HG02884 (cell line): ENCODE data around the gene IQGAP1.
"Not testable (repeated sequence)": the region's sequence is repeated elsewhere in the genome, so short reads cannot be mapped to it uniquely, and the experiment has no call there.

Experiments
- ATAC-seq: cut with Tn5 transposase; IDR thresholded peaks from one replicate; pipeline ENCODE4 v1.9.1; 2021; ENCODE audit warnings: mild to moderate bottlenecking, moderate library complexity; ENCODE audit not compliant: unreplicated experiment

Gene IQGAP1

GRCh38 chr15:90519688-90520087 lies 131.6 kb downstream of the IQGAP1 start:
- ATAC-seq, result no peak

DNA sequence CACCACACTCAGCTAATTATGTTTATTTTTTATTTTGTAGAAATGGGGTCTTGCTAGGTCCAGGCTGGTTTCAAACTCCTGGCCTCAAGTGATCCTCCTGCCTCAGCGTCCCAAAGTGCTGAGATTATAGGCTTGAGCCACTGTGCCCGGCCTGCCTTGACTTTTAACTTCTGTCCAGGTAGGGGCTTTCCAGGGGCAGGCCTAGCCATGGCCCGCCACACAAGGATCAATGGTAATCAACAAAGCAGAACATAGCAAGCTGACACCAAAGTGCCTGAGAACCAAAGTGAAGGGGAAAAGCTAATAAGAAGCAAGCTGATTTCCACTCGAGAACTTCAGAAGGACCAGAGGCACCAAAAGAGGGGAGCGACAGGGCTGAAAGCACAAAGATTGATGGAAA lies 132.3 kb downstream of the IQGAP1 start:
- ATAC-seq, result no peak

DNA sequence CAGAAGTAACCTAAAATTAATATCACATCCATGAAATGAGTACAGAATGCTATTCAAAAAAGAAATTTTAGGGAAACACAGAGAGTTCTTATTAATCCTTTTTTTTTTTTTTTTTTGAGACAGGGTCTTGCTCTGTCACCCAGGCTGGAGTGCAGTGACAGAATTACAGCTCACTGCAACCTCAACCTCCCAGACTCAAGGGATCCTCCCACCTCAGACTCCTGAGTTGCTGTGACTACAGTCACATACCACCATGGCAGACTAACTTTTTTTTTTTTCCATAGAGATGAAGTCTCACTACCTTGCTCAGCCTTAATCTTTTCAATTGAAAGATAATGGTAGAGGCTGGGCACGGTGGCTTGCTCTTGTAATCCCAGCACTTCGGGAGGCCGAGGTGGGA lies 135.3 kb downstream of the IQGAP1 start:
- no peak for ATAC-seq

- not testable (repeated sequence) for ATAC-seq
Measured at GRCh38 chr15:90524018-90524803, 136.2 kb downstream of the IQGAP1 start.

DNA sequence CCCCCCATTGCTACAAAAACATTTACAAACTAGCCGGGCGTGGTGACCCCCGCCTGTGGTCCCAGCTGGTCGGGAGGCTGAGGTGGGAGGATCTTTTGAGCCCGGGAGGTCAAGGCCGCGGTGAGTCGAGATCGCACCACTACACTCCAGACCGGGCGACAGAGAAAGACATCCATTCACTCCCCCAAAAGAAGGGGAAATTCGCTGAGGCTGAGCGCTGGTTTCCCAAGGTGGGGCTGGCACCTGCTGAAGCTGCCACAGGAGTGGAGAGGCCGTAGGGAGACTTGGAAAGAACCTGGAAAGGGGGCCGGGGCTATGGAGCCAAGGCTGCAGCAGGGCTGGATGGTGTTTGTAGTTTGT lies 140.9 kb downstream of the IQGAP1 start:
- ATAC-seq, result no peak

DNA sequence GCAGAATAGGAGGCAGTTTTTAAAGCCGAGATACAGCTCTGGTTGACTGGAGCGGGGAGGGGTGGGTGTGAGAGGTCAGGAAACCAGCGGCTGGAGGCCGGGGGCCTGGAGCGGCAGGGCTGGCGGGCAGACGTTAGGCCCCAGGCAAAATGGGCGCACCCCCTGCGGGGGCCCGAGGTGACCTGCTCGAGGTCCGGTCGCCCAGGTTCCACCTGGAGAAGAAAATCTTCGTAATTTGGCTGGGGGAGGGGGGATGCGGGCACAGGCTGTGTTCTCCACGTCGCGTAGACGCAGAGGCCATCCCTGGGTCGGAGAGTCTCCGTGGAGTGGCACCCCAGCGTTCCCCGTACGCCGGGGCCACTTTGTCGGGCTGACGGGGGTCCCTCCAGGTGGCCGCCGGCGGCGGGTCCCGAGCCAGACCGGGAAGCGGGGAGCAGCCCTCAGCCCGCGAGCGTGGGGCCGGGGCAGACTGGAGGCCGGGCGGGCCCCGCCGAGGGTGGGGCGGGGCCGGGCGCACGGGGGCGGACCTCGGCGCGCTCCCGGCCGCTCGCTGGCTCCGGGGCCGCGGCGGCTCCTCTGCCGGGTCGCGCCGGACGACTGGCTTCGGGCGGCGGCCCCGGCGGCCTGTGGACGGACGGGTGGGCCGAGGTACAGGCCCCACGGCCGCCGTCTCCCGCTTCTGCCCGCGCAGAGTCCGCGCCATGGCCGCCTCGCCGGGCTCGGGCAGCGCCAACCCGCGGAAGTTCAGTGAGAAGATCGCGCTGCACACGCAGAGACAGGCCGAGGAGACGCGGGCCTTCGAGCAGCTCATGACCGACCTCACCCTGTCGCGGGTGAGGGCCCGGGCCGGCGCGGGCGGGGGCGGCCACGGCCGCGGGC lies 141.6 kb downstream of the IQGAP1 start, which contains the start of gene CRTC3:
Gene CRTC3 (plus strand): TSS at position 553 of the 879 bp plus-strand sequence. CDS start 149 bp downstream, at position 702.
- peak; percentile 77 for ATAC-seq

- peak; percentile 28 for ATAC-seq
Measured at GRCh38 chr15:90530250-90531051, 142.4 kb downstream of the IQGAP1 start.

DNA sequence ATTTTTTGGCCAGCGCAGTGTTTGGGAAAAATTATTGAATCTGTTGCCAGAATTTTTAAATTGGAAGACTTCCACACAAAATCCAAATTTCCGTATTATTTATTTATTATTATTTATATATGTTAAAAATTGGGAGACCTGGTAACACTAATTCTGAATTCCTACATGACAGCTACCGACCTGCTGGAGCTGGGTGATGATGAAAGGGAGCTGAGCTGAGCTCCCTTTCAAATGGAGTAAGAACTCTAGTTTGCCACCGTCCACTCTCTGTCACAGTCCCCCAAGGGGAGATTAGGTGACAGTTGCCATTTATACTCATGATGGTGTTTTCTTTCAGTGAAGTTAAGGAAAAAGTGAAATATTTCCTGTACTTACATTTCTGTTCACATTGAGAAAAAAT lies 143.1 kb downstream of the IQGAP1 start:
- no peak for ATAC-seq

DNA sequence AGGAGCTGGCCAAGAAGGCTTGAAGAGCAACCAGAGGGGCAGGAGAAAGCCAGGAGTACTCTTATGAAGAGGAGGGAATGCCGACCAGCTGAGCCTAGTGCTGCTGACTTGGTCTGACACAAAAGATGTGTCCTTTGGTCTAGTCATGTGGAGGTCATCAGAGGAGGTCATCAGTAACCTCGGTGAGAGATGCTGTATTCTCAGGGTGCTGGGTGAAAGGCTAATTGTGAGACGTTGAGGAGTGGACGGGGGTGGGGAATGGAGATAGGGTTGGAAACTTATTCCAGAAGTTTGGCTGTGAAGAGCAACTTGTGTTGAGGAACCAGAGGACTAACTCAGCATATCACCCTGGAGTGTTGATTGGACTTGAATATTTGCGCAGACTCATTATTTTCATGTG lies 147.2 kb downstream of the IQGAP1 start:
- ATAC-seq, result no peak

DNA sequence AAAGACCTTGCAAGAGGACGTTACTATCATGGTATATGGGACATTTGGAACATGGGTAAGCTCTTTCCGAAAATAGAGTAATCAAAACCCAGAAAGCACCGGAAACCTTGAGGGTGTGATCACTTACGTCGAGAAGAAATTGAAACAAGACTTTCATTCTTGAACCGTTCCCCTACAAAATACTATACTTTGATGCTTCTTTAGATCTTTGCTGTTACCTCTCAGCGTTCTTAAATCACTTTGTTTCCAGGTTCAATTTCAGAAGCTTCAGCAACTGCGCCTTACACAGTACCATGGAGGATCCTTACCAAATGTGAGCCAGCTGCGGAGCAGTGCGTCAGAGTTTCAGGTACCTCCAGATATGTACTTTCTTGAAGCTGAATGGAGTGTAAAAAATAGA lies 151.7 kb downstream of the IQGAP1 start:
- ATAC-seq, result no peak

DNA sequence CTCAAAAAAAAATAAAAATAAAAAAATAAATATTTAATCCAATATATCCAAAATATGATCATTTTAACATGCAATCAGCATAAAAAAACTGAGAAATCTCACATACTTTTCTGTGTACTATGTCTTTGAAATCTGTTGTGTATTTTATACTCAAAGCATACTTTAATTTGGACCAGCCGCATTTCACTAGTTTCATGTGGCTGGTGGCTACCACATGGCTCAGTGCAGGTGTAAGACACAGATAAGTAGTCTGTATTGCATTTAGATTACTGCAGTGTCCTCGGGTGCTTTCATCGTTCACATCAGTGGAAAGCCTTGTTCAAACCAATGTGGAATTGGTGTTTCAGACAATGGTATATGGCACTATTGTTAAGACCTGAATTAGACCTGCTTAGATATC lies 152.7 kb downstream of the IQGAP1 start:
- ATAC-seq, result no peak

GRCh38 chr15:90545095-90545494 lies 157.1 kb downstream of the IQGAP1 start:
- ATAC-seq, result no peak

DNA sequence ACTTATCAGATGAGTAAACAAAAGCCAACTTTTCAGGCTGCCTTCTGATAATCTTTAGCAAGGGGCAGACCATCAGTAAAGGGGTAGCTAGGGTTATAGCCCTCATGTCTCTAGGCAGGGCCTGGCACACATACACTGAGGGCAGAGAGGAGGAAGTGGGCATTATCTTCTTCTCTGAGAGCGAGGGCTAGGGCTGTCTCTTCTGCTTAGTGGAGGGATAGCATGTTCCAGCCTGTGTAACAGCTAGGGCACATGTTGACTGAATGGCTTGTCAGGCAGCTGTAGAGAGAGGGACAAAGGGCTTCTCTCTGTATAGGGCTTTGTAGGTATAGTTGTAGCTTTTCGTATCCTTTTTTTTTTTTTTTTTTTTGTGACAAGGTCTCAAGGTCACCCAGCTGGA lies 159.5 kb downstream of the IQGAP1 start:
- ATAC-seq, result no peak

DNA sequence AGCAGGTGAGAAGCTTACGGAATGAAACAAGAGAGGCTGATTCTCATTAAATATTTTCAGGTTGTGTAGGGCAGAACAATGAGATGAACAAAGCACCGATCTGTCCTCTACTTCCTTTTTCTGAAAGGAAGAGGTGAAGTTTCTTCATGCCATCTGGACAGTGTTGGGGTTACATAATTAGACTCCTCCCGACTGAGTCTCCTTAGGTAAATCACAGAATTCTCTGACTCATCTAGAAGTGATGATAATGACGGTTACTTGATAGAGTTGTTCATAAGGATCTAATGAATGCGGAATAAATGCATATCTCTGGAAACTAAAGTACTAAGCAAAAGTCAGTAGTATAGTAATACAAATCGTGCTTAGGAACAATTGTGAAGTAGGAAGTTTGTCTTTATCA lies 162.9 kb downstream of the IQGAP1 start:
- no peak for ATAC-seq
